Stimulated activated CD8-positive, alpha-beta memory T cell treated with anti-CD3 and anti-CD28 coated beads, Interleukin-2, amount 100 ng/mL, for 48 hours (primary cell): ENCODE data around the gene LPP.

Source experiments
- DNase-seq, 2 donors: peaks; one replicate each; pipeline ENCODE4 v3.0.0-alpha.2; 2020; ENCODE audit warnings: low read depth in 2 of 2

LPP gene

DNA sequence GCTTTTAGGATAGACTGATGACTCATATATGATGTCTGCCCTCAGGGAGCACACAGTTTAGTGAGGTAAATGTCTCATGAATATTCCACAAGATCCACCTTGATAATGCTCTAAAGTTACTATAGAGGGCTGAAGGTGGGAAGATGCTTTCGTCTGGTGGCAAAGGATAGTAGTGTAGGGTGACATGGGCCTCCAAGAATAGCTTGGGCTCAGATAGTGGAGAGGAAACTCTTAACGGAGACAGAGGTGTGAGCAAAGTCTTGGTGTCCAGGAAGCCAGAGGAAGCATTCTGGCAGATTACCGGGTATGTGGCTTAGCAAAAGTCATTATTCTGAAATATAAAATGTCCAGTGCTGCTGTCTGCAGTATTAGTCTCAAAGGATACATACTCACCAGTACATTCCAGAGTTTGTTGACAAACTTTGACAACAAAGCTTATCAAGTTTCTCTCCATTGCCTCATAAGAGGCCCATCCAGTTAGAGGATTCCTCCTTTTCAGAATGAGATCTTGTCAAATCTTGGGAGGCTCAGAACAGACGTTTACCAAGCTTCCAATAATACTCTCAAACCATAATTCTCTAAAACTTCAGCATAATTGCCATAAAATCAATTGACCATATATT lies 316.7 kb downstream of the LPP start:
- no peak for DNase-seq

DNA sequence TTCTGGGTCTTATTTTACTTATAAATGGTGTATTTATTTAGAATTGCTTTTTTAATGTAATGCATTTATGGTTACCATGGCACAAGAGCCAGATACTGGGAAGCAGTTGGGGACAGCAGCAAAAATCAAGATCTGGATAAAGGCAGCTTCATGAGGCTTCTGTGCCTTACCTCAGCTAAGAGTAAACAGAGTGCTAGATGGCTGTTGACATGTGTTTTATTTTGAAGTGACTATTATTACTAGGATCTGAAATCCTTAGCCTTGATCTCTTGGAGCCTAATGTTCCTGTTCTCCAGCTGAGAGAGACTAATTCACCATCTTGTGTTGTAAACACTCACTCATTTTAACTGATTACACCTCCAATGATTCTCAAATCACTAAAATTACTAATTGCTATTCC lies 317.8 kb downstream of the LPP start:
- DNase-seq = no peak

DNA sequence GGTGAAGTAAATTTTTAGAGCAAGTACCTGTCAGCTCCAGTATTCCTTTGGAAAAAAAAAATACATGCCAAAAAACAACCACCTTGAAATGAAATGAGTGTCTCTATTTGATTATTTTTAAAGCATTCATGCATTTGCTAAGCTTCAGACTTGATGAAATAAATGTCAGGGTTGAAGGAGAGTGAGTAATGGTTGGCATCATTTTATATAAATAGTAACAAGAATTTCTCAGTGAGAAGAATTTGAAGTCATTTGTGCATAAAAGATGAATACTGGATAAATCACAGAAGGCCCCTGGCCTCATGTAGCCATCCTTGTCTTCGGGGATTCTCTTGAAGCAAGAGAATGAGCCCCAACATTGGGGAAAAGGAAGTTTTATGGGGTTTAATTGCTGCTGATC lies 318.4 kb downstream of the LPP start:
- no peak for DNase-seq

GRCh38 chr3:188473045-188473444 lies 319.1 kb downstream of the LPP start:
- DNase-seq = no peak

- DNase-seq = no peak
Measured at GRCh38 chr3:188473591-188474288, 319.8 kb downstream of the LPP start.

DNA sequence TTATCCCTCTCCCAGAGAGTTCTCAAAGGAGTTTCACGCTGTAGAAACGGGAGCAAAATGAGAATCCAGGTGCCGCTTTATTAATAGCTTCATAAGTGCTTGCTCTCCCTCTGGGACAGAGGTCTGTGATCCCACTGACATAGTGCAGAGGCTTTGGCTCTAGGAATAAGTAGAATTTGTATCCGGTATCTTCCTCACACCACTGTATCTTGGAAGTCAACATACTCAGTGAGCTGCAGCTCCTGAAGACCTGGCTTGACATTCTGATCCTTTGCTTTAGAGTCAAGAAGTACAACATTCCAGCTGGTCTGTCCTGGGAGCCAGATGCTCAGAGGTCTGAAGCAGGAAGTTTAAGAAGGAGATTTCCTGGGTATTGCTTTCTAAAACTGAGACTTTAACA lies 323.0 kb downstream of the LPP start:
- no peak for DNase-seq

DNA sequence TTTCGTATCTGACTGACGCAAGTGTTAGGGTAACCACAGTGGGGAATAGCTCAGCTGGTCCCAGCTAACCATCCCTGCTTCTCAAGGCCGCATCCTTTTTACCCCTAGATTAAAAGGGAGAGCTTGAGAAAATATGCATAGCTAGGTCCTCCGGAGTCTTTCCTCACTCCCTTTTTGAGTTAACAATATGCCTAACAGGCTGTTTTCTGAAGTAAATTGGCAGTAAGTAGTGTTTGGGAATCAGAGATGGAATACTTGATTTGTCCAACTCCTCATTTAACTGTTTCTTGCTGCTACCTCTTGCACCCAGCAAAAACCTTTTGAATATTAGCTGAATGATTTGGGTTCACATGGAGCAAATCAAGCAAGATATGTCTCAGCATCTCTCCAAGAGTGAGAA lies 326.1 kb downstream of the LPP start:
- DNase-seq = no peak

GRCh38 chr3:188482929-188483328 lies 329.0 kb downstream of the LPP start:
- DNase-seq = no peak

- DNase-seq = no peak
Measured at GRCh38 chr3:188486126-188486525, 332.2 kb downstream of the LPP start.

DNA sequence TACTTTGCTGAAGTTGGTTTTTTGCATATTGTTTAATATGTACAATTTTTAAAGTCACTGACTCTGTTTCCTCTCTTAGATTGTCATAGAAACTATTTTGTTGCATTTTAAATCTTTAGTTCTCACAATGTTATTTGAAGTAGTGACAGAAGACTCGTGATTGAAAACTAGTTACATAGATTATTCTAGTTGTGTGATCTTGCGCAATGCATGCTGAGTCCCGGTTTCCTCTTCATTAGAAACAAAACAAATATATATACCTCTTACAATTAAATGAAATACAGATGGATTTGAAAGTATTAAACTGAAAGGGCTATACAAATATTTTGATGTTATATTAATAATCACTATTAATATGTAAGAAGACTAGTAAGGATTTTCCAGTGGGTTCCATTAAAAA lies 333.0 kb downstream of the LPP start:
- no peak for DNase-seq

- DNase-seq = no peak
Measured at GRCh38 chr3:188487652-188488051, 333.7 kb downstream of the LPP start.

- DNase-seq = no peak
Measured at GRCh38 chr3:188488801-188489200, 334.8 kb downstream of the LPP start.

DNA sequence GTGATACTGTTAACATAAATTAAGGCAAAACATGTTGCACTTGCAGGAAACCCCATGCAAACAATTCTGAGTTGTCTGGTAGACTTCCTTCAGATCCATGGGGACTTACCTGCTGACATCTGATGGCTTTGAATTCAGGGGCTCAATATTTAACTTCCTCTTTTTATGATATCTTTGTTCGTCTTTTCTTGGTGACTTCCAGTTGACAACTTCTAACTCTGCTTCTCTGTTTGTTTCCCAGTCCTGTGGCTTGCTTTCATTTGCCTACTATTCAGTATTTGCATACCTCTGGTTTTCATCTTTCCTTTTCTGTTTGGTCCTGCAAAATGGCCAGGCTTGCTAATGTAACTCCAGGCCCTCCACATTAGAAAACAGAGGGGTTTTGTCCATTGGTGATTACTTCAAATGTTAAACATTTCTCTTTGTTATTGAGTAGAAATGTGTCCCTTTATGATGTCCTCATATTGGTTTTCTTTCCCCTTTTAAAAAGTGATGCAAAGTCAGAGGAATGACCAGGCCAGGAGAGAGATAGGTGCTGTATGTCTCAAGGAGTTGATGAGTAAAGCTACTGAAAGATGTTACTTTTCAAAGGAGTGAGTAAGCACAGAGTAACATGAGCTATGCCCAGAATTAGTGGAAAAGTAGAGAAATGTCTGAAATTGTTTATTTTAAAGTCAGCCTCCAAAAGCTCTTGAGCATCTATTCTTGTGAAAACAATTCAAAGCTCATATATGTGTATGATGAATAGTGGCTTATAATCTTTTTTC lies 335.9 kb downstream of the LPP start:
- DNase-seq = no peak

DNA sequence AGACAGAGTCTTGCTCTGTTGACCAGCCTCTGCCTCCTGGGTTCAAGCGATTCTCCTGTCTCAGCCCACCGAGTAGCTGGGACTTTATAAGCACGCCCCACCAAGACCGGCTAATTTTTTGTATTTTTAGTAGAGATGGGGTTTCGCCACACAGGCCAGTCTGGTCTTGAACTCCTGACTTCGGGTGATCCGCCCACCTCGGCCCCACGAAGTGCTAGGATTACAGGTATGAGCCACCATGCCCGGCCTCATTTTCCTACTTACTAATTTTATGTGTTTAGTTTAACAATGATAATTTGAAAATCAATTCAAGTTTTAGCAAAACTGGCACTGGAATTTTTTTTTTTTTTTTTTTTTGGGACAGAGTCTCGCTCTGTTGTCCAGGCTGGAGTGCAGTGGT lies 336.5 kb downstream of the LPP start:
- DNase-seq = no peak

DNA sequence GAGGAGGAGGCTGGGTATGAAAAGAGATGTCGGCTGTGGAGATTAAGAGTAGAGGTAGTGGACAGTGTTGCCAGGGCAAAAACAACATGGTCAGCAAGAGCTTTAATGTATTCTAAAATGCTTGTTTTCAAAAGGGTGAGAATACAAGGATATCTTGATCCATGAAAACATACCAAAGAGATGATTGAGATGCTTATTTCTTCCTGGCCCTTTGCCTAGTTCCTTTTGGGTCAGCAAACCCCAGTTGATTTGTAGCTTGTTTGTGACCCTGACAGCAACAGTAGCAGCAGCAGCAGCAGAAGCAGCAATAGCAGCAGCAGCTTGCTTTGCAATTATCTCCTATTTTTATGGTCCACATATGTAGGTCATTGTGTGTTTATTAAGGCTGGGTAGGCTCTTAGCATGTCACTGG lies 337.3 kb downstream of the LPP start:
- no peak for DNase-seq

DNA sequence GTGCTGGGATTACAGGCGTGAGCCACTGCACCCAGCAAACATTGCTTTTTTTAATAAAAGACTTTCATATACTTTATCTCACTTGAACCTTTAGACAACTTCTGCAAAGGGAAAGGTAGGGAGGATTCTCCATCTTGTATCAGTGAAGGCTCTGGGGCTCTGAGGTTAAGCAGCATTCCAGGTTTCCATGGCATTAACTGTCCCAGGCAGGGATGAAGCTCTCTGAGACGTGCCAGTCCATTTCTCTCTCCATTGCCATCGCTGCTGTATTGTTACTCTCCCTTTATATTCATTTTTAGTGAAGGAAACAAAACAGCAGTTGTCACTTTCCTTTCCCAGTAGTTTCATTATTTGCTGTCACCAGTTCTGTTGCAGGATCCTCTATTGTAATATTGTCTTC lies 342.4 kb downstream of the LPP start:
- DNase-seq = no peak

- no peak for DNase-seq
Measured at GRCh38 chr3:188497021-188497420, 343.1 kb downstream of the LPP start.

GRCh38 chr3:188503647-188504046 lies 349.7 kb downstream of the LPP start:
- DNase-seq = no peak

- no peak for DNase-seq
Measured at GRCh38 chr3:188505151-188505550, 351.2 kb downstream of the LPP start.

- no peak for DNase-seq
Measured at GRCh38 chr3:188505911-188506310, 352.0 kb downstream of the LPP start.

DNA sequence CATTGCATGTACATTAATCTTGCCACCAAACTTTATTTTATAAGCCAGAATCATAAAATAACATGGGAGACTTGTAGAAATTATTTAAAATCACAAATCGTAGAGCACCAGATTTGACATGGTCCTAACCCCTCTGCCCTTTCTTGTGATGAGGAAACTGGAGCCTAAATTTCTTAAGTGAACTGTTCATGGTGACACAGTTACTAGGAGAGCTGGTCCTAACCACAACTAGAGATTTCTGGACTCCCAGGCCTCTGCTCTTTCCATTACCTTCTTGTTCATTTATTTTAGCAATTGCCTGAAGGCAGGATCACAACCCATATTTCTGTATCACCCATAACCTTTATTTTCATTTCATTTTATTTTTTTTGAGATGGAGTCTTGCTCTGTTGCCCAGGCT lies 352.5 kb downstream of the LPP start:
- no peak for DNase-seq

GRCh38 chr3:188507244-188507720 lies 353.3 kb downstream of the LPP start:
- no peak for DNase-seq

GRCh38 chr3:188508454-188508853 lies 354.5 kb downstream of the LPP start:
- no peak for DNase-seq
